Stimulated activated CD8-positive, alpha-beta memory T cell treated with anti-CD3 and anti-CD28 coated beads, Interleukin-15, amount 100 ng/mL, for 4 hours (primary cell): ENCODE data around the gene DAW1.
"Not testable (repeated sequence)": the region's sequence is repeated elsewhere in the genome, so short reads cannot be mapped to it uniquely, and the experiment has no call there.

ENCODE experiments used
- DNase-seq, 2 donors: peaks; one replicate each; pipeline ENCODE4 v3.0.0-alpha.2; 2020; ENCODE audit warnings: low read depth in 2 of 2

The DAW1 gene, protein sequence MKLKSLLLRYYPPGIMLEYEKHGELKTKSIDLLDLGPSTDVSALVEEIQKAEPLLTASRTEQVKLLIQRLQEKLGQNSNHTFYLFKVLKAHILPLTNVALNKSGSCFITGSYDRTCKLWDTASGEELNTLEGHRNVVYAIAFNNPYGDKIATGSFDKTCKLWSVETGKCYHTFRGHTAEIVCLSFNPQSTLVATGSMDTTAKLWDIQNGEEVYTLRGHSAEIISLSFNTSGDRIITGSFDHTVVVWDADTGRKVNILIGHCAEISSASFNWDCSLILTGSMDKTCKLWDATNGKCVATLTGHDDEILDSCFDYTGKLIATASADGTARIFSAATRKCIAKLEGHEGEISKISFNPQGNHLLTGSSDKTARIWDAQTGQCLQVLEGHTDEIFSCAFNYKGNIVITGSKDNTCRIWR

DNA sequence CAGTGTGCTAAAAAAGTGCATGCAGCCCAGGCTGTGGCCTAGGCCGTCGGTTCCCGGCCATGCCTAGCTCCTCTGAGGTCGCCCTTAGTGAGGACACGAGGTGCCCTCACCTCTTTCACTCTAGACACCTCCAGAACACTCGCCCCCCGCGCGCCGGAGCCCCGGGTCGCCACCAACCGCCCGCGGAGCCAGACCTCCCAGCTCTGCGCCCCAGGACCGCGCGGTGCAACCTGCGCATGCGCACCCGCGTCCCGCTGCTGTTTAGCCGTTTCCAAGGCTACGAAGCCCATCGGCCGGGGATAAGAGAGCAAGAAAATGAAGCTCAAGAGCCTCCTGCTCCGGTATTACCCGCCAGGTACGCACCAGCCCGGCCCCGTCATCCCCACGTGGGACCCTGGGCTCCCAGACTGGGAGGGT, at the start of gene DAW1:
Gene DAW1 (plus strand): TSS at position 257 of the 417 bp plus-strand sequence. CDS start 59 bp downstream, at position 316.
- DNase-seq, result no peak

DNA sequence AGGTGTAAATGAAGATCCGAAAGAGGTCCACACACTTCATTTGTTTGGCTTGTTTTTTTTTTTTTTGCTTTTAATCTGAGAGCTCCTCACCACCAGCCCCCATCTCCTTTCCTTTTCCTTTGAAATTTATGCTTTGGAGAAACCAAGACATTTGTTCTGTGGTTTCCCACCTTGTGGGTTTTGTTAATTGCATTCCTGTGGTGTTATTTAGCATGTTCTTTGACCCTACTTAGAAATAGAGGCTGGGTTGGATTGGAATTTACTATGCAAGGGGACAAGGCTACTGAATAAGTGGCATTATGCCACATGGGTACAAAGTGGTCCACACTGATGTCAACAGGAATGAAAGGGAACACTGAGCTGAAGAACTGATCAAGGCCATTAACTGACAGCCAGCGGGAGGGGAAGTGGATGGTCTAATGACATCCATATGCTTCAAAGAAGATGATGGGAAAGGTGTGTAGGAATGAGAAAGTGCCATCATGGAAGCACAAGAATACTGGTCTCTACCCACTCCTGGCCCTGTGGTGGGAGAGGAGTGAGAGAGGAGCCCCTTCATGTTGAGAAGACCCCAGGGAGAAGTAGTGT, 48.9 kb upstream of the DAW1 start:
- DNase-seq, result no peak

DNA sequence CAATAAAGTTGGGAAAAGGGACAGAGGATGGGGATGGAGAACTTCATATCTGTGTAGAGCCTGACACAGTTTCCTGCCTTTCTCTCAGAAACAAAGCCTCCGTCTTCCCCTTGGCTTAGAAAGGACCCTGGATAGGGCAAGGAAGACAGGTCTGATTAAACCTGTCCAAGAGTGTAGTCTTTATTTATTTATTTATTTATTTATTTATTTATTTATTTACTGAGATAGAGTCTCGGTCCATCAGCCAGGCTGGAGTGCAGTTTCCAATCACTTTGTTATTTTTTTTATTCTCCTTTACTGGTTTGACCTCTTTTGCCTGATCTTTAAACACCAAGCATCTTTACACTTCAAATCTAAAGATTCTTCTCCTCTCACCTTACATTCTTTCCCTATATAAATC, 47.5 kb upstream of the DAW1 start:
- DNase-seq, result no peak

DNA sequence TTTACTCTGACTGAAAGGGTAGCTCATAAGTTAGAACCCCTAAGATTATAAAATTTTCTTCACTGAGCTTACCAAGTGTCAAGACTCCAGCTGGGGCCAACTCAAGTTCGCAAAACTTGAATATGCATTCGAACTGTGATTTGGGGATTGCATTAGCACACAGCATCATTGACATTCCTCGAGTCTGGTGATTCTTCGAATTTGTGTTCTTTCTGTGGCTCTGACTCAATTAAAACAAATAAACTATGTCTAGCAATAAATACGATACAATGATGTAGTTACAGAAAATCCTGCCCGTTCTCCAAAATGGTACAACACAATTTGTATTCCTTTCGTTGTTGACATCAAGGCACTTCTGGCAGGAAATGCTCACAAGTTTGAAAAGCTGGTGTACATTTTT, 46.7 kb upstream of the DAW1 start:
- DNase-seq, result no peak

DNA sequence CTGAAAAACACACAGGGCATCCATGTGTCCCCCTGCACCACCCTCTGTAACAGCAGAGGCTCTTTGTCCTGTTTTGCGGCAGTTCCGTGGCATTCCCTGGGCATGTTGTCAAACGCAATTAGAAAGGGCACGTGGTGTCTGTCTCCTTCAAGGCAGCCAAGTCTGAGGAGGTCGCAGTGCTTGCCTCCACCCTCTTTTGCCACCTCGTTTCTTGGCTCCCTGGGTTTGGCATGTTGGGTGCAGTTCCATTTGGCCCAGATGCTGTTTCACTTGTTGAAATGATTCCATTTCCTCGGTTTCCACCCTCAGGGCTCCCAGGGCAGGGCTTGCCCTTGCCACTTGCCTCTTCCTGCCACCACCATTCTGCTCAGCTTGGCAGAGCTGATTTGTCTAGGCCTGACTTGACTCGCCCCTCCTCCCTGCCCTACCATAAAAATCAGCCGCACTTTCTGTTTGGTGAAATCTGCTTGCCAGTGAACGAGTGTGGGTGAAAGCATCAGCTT, 45.4 kb upstream of the DAW1 start:
- no peak for DNase-seq

DNA sequence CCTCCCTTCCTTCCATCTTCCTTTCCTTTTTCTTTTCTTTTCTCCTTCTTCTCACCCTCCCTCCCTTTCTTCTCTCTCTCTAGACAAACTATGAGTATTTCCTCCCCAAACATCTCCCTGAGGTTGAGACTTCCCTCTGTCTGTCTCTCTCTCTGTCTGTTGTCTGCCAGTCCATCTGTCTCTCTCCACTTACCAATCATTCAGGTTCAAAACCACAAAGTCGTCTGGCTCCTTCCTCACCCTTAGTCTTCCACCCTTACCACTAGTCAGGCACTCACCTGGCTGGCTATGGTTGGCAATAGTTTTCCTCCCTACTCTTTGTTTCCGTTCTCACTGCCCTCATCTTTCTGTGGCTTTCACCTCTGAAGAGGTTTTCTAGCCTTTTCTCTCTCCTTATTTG, 44.9 kb upstream of the DAW1 start:
- DNase-seq, result no peak

DNA sequence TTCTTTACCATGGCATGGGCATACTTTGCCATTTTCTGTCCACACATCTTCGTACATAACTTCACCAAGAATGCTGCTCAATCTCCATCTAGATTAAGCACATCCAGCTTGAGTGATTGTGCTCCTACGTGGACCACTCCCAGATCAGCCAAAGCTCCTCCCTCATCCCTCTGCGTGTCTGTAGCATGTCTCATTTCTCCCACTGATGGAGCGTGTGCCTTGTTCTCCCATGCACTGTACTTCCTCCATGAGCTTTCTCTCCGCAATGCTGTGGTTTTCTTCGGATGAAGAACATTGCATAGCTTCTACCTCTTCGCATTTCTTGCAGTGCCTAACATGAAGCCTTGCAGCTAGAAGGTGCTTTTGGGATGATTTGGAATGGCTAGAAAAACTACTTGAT, 44.3 kb upstream of the DAW1 start:
- no peak for DNase-seq

DNA sequence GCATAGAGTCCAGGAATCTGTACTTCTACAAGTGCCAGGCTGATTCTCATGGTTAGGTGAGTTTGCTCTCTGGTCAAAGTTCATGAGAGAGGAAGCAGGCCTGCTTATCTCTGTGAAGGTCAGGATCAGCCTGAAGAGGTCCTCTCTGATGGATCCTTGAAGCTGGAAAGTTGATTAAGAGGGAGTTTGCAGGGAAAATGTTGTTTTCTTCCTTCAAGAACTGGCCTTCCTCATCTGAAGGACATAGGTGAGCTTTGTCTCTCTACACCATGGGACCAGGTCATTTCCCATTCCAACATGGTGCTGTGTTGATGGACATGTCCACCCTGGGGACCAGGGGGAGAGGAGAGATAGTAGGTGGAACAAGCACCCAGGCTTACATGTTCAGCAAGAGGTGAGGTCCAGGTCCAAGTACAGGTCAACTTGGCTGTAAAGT, 42.9 kb upstream of the DAW1 start:
- no peak for DNase-seq

DNA sequence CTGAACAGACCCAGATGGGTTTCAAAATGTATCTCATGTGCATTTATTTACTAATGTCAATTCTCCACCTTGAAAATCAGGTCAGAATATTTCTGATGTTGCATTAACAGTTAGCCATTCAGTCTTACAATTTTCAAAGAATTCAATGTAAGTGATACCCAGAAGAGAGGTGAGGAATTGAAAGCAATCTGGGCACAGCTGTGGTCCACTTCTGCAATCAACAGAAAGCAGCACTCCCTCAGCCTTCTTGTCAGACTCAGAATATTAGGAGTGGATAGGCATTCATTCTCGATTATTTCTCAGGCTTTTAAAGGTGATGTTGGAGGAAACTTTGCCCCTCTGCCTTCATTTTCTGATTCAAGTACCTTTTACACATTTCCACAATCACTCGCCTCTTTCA, 42.1 kb upstream of the DAW1 start:
- no peak for DNase-seq

DNA sequence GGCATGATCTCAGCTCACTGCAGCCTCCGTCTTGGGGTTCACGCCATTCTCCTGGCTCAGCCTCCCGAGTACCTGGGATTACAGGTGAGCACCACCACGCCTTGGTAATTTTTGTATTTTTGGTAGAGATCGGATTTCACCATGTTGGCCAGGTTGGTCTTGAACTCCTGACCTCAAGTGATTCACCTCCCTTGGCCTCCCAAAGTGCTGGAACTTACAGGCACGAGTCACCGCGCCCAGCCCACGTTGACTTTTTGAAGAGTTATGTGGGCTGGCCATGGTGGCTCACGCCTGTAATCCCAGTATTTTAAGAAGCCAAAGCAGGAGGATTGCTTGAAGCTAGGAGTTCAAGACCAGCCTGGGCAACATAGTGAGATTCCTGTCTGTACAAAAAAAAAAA, 37.0 kb upstream of the DAW1 start:
- no peak for DNase-seq

DNA sequence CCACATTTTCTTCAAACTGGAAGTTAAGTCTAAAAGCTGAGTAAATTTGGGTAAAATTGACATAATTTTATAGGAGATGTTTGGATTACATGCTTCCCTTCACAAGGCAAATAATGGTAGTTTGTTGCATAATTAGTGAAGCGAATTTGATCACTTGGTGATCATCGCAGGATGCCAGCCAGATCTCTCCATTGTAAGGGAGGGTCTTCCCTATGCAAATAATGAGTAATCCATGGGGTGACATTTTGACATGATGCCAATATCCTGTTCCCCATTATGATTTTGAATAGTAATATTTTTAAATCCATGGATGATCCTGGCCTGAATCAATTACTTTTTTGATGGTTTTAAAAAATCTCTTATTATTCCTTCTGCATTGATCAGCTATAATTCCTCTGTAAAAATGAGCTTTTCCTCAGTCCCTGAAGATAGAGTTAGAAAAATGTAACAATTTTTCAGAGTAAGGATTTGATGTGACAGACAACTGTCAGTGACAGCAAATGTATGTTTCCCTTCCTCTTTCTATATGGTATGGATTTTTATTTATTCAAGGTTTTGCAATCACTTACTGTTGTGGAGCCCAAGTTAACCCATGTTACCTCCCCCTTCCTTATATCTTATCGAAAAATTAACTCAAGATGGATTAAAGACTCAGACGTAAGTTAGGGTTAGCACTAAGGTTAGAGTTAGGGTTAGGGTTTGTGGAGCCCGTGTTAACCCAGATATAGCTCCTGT, 36.3 kb upstream of the DAW1 start:
- DNase-seq, result no peak

DNA sequence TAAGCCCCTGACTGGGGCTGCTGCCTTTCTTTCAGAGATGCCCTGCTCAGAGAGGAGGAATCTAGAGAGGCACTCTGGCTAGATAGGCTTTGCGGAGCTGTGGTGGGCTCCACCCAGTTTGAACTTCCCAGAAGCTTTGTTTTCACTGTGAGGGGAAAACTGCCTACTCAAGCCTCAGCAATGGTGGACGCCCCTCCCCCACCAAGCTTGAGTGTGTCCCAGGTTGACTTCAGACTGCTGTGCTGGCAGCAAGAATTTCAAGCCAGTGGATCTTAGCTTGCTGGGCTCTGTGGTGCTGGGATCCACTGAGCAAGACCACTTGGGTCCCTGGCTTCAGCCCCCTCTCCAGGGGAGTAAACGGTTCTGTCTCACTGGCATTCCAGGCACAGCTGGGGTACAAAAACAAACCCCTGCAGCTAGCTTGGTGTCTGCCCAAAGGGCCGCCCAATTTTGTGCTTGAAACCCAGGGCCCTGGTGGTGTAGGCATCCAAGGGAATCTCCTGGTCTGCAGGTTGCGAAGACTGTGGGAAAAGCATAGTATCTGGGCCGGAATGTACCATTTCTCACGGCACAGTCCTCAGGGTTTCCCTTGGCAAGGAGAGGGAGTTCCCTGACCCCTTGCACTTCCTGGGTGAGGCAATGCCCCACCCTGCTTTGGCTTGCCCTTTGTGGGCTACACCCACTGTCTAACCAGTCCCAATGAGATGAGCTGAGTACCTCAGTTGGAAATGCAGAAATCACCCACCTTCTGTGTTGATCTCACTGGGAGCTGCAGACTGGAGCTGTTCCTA, 31.9 kb upstream of the DAW1 start:
- not testable (repeated sequence) for DNase-seq

DNA sequence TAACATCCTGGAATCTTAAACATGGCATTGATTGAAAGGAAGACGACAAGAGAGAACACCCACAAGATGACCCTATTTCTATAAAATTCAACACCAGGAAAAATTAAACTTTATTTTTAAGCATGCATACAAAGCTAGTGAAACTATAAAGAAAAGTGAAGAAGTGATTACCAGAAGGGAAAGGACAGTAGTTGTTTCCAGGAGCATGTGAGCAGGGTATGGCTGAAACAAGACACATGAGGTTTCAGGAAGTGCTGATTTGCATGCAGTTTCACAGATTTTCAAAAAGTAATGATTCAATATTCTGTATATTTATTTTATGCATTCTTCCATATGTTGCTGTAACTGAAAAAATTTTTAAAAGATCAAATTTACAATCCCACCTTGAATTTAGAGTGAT, 24.6 kb upstream of the DAW1 start:
- no peak for DNase-seq

DNA sequence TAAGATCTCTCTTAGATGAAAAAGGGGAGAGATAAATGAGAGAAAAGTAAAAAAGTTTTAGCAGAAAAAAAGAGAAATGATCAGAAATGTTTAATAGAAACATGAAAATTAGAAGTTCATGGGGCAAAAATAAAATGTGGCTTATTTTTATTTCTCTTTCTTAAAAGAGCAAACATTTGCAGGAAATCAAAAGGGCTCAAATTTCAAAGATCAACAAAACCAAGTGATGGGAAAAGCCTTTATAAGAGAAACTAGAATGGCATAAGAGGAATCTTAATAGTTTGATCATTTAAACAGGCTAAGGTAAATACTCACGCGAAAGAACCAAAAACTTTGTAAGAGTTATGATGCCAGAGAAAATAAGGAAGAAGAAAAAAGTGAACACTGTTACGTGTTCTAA, 23.3 kb upstream of the DAW1 start:
- no peak for DNase-seq

DNA sequence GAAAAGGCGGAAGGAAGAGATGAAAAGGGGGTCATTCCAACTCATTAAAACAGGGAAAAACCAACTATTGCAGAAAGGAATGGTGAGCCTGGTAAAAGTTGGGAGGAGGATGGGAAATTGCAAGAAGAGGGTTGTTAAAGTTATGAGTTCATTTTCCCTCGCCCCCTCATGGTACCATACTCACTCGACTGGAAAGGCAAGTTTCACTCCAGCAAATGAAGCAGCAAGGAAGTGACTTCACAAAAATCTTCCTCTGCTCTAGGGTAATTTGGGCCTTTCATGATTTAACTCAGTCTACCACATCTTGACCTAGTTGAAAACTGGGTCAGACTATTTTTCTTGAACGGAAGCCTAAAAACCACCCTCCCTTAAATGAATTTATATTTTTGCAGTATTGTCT, 22.8 kb upstream of the DAW1 start:
- DNase-seq, result no peak

DNA sequence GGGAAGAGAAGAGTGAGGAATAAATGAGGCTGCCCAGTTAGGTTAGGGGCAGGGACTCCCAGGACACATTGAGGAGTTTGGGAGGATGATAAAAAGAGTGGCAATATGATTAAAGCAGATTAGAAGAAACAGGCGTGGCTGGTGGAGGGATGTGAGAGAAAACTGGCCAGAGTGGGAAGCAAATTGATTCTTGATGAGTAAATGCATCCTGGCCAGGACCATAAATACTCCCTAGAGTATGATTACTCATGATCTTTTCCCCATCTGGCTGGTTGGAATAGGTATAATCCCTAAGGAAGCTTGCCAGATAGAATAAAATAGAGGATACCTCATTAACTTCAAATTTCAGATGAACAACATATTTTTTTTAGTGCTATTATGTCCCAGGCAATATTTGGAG, 21.5 kb upstream of the DAW1 start:
- DNase-seq, result no peak

DNA sequence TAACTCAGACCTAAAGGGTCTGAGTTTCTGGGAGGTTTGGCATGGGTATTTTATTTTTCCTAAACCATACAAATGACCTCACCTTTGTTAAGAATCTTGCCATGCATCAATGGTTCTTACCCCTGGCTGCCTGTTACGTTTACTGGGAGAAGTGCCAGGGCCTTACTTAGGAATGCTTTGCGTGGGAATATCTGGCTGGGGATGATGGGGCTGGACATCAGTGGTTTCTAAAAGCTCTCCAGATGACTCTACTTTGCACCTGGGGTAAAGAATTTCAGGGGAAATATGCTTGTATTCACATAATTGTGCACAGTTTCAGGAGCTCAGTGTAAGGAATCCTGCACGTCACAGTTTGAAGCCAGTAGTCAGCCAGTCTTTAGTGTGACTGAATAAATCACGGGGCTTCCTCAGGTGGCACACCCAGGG, 18.2 kb upstream of the DAW1 start:
- DNase-seq, result no peak

DNA sequence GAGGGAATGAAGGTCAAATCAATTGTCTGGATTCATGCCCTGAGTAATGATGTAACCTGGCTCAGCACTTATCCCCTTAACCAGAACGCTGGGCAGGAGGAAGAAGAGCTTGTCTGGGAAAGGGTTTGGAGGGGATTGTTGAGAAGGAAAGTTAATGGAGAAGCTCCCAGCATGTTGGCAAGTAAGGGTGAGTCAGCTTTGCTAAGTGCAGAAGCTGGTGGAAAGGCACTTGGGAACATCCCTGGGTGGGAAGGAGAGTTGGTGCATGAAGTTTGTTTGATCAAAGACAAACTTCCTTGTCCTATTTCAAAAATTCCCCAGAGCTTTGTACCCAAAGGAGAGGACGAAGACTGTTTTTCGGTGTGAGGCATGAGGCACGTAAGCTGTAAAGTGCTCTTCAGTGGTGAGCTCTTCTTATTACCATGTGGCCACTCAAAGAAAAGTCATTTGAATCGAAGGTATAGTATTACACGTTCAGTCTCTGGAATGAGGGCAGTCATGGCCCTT, 17.6 kb upstream of the DAW1 start:
- DNase-seq, result no peak

DNA sequence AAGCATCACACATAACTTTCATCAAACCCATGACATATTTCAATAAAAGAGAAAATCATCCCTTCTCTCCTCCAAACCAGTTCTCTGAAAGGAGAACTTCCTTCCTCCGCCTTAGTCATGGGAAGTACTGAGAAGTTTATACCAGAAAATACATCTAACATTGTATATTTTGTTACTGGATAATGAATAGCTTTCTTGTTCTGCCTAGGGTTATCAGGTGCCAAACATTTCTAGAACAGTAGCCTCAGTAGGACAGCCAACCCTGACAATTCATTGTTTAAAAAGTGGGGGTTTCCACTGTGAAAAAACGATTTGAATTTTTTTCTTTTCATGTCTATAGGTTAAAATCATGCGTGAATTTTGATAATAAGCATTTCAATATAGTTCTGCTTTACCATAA, 16.0 kb upstream of the DAW1 start:
- no peak for DNase-seq

DNA sequence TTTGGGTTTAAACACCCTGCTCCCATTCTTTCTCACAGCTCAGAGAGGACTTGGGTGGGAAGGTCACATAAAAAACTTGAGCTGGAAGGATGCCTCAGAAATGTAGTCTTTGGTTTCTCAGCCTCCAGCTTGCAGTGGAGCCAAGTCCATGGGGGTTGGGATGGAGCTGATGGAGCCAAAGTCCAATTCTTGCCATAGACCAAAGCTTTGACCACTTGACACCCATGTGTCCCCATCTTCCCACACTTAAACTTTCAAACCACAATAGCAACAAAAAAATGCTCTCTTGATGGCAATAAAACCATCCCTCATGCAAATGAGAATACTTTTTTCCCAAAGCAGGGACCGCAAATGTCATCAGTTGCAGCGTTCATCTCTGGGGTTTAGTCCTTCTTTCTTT, 14.7 kb upstream of the DAW1 start:
- DNase-seq, result no peak

DNA sequence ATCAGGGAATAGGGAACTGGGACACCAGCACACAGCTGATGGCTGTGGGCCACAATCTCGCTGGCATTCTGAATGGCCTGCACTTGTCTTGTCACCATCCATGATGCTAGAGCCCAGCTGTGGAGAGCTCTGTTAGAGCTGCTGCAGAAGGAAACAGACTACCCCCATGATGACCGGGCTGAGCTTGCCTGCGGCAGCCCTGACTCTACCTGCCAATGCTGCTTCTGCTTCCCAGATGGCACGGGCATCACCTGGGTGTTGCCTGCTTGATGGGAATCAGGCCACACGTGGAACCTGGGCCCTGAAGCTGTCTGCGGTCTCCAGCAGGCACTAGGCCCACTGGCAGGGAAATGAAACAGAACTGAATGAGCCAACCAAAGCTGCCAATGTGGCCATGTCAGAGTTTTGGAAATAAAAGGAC, 11.2 kb upstream of the DAW1 start:
- DNase-seq, result no peak

DNA sequence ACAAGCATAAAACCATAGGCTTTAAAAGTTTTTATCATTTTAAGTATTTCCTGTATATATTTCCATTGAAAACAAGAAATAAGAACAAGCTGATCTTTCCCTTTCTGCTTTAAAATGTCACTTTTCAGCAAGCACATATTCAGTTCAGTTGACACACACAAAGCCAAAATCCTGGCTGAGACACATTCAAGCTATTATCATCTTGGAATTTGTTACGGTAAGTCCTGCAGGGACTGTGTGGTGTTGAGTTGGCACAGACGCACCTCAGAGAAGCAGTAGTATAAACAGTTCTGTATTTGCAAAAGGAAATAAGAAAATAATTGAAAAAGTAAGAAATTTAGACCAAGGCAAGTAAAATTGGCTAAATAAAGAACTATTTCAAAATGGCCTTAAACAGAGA, 10.4 kb upstream of the DAW1 start:
- DNase-seq, result no peak
